ENCODE measurements around the gene RIC8B. TPM values are rescaled to one million over a fixed set of nuclear protein-coding genes. Genes with fewer than 3 reads are reported as not detected.

The RIC8B gene
- polyA plus RNA-seq, 3 donors: 2.7 to 3.8 (median 2.7) TPM

- H4K20me1 ChIP-seq (ENCODE audit: insufficient read depth, low read length): no peaks in the 10 kb centered on the region
- no peak overlapping the region for H2AFZ ChIP-seq (ENCODE audit: insufficient read depth, low read depth, low read length, poor library complexity, severe bottlenecking)
- H3K79me2 ChIP-seq (ENCODE audit: insufficient read depth, low read length): no peaks in the 10 kb centered on the region
- 91% methylated on average over 1 of the region's 2 CpGs for WGBS (ENCODE audit: insufficient coverage)
- H3K4me1 ChIP-seq (ENCODE audit: control insufficient read depth in 1 of 2, insufficient read depth in 2 of 2, low read length in 2 of 2): no peaks in the 10 kb centered on the region
- no peaks in the 10 kb centered on the region for H3K27me3 ChIP-seq (ENCODE audit: control insufficient read depth in 2 of 2, insufficient read depth in 2 of 2, low read length in 2 of 2)
- peaks cover 3 to 46% of the 10 kb centered on the region in 2 donors for H3K36me3 ChIP-seq (replicated peaks in 1 of 2; ENCODE audit: control insufficient read depth in 1 of 2, insufficient read depth in 2 of 2, low read length in 2 of 2)
- no peaks in the 10 kb centered on the region for H3K9me3 ChIP-seq (replicated peaks in 1 of 2; ENCODE audit: control insufficient read depth in 1 of 2, insufficient read depth in 1 of 2, low read length in 2 of 2)
- Mint-ChIP-seq H3K4me3 (no peak overlapping the region), H3K27ac (no peak overlapping the region), H3K36me3 (peaks cover 31 to 40% of the 10 kb centered on the region in 2 donors), H3K27me3 (ENCODE audit: low read depth in 3 of 3) (no peaks in the 10 kb centered on the region), H3K4me1 (no peaks in the 10 kb centered on the region), H3K9me3 (no peaks in the 10 kb centered on the region)
- TF ChIP-seq, protein P1, sequence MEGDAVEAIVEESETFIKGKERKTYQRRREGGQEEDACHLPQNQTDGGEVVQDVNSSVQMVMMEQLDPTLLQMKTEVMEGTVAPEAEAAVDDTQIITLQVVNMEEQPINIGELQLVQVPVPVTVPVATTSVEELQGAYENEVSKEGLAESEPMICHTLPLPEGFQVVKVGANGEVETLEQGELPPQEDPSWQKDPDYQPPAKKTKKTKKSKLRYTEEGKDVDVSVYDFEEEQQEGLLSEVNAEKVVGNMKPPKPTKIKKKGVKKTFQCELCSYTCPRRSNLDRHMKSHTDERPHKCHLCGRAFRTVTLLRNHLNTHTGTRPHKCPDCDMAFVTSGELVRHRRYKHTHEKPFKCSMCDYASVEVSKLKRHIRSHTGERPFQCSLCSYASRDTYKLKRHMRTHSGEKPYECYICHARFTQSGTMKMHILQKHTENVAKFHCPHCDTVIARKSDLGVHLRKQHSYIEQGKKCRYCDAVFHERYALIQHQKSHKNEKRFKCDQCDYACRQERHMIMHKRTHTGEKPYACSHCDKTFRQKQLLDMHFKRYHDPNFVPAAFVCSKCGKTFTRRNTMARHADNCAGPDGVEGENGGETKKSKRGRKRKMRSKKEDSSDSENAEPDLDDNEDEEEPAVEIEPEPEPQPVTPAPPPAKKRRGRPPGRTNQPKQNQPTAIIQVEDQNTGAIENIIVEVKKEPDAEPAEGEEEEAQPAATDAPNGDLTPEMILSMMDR (IDR thresholded peaks at IDR 0.05): no peak
- no peak for DNase-seq
- H3K4me2 ChIP-seq (replicated peaks; ENCODE audit: extremely low read depth, low read length, poor library complexity, severe bottlenecking): no peak overlapping the region
- no peak overlapping the region for H3K4me3 ChIP-seq (replicated peaks in 1 of 3; ENCODE audit: low read depth in 2 of 3, low read length in 3 of 3)
- H3K27ac ChIP-seq (ENCODE audit: low read depth in 1 of 2, low read length in 2 of 2): no peak overlapping the region
- H3K9ac ChIP-seq (ENCODE audit: insufficient read depth, low read length, poor library complexity, severe bottlenecking): no peak overlapping the region
- intact Hi-C loops (cut with micrococcal nuclease): no loop called here
These were observed 80.8 kb downstream of the RIC8B start for GRCh38 chr12:106855221-106855758.

GRCh38 chr12:106861984-106862916 is 87.8 kb downstream of the RIC8B start:
- TF ChIP-seq, protein P1 (IDR thresholded peaks at IDR 0.05): no peak
- no peaks in the 10 kb centered on the region for H3K9me3 Mint-ChIP-seq
- Histone ChIP-seq H3K27me3 (ENCODE audit: control insufficient read depth in 2 of 2, insufficient read depth in 2 of 2, low read length in 2 of 2) (peaks cover 0 to 2% of the 10 kb centered on the region in 2 donors), H3K4me3 (replicated peaks in 1 of 3; ENCODE audit: low read depth in 2 of 3, low read length in 3 of 3) (no peak overlapping the region), H4K20me1 (ENCODE audit: insufficient read depth, low read length) (no peaks in the 10 kb centered on the region), H3K9ac (ENCODE audit: insufficient read depth, low read length, poor library complexity, severe bottlenecking) (no peak overlapping the region), H2AFZ (ENCODE audit: insufficient read depth, low read depth, low read length, poor library complexity, severe bottlenecking) (no peak overlapping the region), H3K36me3 (replicated peaks in 1 of 2; ENCODE audit: control insufficient read depth in 1 of 2, insufficient read depth in 2 of 2, low read length in 2 of 2) (peaks cover 16 to 36% of the 10 kb centered on the region in 2 donors), H3K9me3 (replicated peaks in 1 of 2; ENCODE audit: control insufficient read depth in 1 of 2, insufficient read depth in 1 of 2, low read length in 2 of 2) (no peaks in the 10 kb centered on the region), H3K4me2 (replicated peaks; ENCODE audit: extremely low read depth, low read length, poor library complexity, severe bottlenecking) (no peak overlapping the region), H3K79me2 (ENCODE audit: insufficient read depth, low read length) (no peaks in the 10 kb centered on the region), H3K27ac (ENCODE audit: low read depth in 1 of 2, low read length in 2 of 2) (no peak overlapping the region), H3K4me1 (ENCODE audit: control insufficient read depth in 1 of 2, insufficient read depth in 2 of 2, low read length in 2 of 2) (no peaks in the 10 kb centered on the region)
- no peak overlapping the region for H3K4me3 Mint-ChIP-seq
- no peak overlapping the region for H3K27ac Mint-ChIP-seq
- intact Hi-C loops (cut with micrococcal nuclease): no loop called here
- WGBS (ENCODE audit: insufficient coverage): no CpG with 5 or more reads among the region's 3 CpGs
- peak in 1 of 3 donors; percentile 6 for DNase-seq
- H3K36me3 Mint-ChIP-seq: peaks cover 53 to 62% of the 10 kb centered on the region in 2 donors
- no peaks in the 10 kb centered on the region for H3K4me1 Mint-ChIP-seq
- H3K27me3 Mint-ChIP-seq (ENCODE audit: low read depth in 3 of 3): peaks cover 0 to 9% (median 3%) of the 10 kb centered on the region in 3 donors

All from CD14-positive monocyte (primary cell).